Mucosa of gallbladder (tissue), 1 donor: Measurements from ENCODE around the gene RBM41. TPM values are rescaled to one million over a fixed set of nuclear protein-coding genes. Genes with fewer than 3 reads are reported as not detected.

ENCODE experiments used
- DNase-seq: peaks from one replicate; pipeline ENCODE4 v3.0.0-alpha.2; 2020; ENCODE audit warnings: low spot score
- total RNA-seq: library from RNA; stranded (reverse); gene quantifications from one replicate; pipeline ENCODE4 v1.2.1, GENCODE V29; 2021
- donor health status: DM: no; HTN: no; CAD: no.

The RBM41 gene
- total RNA-seq, 1 donor from 2014 or later, result 18.7 TPM

- no peak for DNase-seq
These were observed 88.9 kb downstream of the RBM41 start for GRCh38 chrX:107029752-107030151.

- DNase-seq, result no peak
These were observed 93.1 kb downstream of the RBM41 start for GRCh38 chrX:107025545-107025944.

- DNase-seq, result no peak
These were observed 103.7 kb downstream of the RBM41 start for GRCh38 chrX:107014936-107015335.

Other genes starting within 250 kb of the RBM41 start
- not detected for gene RIPPLY1, start 215.5 kb downstream of the RBM41 start, total RNA-seq
- gene CLDN2, start 198.4 kb downstream of the RBM41 start, total RNA-seq, result 236 TPM
- 20.0 TPM for gene MORC4, start 118.6 kb downstream of the RBM41 start, total RNA-seq
- 3.2 TPM for gene NUP62CL, start 87.6 kb upstream of the RBM41 start, total RNA-seq
- not detected for gene DNAAF6, start 87.8 kb upstream of the RBM41 start, total RNA-seq